Central memory CD4-positive, alpha-beta T cell (primary cell): ENCODE measurements around the gene SLC11A2.
A peak's percentile ranks its signal among the peaks of the same experiment; 100 is the strongest.
"Not testable (repeated sequence)": the region's sequence is repeated elsewhere in the genome, so short reads cannot be mapped to it uniquely, and the experiment has no call there.

Experiments used
- DNase-seq: peaks from one replicate; pipeline ENCODE4 v3.0.0; 2022

Gene SLC11A2

DNA sequence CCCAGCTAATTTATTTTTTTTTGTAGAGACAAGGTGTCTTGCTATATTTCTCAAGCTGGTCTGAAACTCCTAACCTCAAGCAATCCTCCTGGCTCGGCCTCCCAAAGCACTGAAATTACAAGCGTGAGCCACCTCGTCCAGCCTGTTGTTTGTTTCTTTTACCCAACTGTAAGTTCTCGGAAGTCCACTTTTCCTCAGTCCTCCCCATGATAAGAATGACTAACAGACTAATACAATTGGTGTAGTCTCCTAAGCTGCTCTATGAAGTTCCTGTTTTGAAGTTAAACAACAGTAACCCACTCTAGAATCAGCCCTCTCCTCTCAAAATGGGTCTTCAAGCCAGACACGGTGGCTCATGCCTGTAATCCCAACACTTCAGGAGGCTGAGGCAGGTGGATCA lies 37.3 kb downstream of the SLC11A2 start:
- DNase-seq = no peak

DNA sequence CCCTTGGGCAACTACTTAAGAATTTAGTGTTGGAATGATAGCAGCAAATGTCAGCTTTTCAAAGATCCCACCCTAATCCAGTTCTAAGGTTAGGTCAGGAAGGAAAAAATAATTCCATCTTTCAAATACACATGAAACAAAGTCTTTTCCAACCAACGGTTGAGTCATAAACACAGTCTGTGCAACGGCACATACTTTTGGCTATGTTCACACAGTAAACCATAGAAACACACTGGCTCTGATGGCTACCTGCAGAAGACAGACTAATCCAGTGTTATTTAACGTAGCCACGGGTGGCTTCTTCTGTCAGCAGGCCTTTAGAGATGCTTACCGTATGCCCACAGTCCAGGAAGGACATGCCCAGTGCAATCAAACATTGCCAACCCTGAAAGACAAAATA lies 38.1 kb downstream of the SLC11A2 start:
- no peak for DNase-seq

DNA sequence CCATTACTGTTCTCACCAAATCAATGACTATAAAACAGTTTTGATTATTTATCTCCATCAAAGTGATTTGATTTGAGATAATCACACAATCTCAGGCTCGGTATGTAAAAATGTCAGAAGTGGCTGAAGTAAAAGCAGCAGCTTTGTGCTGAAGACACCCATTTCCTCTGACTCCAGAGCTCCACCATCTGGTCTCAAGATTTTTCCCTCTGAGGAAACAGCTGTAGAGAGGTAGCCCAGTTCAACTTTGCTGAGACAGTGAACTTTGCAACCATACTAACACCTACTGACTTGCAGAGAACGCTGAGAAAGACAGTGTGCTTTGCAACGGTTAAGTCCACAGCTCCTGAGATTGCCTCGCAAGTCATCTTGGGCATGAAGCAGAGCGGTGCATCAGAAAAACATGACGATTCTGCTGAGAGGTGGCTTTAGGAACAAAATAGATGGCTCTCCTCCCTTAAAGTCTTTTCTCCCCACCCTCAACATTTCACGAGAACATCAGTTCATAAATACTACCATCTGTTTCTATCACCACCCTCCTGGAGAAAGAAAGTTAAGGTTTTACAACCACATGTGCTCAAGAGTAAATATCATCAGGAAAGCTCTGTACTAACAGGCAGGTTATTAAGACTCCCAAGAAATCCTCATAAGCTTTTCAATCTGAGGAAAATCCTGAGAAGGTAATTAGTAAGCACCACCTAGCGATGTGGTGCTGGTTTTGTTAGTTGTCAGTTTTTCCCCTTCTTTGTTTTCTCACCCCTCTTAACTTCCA lies 39.0 kb downstream of the SLC11A2 start:
- DNase-seq = peak; percentile 9

DNA sequence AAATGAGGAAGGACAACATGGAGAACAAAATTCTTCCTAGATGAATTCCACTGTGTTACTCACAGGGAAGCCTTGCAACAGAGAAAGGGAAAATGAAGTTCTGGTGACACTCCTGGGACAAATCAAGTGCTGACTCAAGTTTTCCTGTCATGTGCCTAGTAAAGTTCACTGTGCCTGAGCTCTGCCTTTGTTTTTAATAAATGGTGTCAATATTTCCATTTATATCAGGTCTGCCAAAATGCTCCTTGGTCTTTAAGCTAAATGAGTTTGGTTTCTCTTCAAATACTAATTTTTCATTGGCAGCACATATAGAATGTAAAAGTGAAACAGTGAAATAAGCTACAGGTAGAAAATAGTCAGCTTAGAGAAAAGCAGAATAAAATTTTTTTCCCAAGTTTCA lies 40.9 kb downstream of the SLC11A2 start:
- no peak for DNase-seq

DNA sequence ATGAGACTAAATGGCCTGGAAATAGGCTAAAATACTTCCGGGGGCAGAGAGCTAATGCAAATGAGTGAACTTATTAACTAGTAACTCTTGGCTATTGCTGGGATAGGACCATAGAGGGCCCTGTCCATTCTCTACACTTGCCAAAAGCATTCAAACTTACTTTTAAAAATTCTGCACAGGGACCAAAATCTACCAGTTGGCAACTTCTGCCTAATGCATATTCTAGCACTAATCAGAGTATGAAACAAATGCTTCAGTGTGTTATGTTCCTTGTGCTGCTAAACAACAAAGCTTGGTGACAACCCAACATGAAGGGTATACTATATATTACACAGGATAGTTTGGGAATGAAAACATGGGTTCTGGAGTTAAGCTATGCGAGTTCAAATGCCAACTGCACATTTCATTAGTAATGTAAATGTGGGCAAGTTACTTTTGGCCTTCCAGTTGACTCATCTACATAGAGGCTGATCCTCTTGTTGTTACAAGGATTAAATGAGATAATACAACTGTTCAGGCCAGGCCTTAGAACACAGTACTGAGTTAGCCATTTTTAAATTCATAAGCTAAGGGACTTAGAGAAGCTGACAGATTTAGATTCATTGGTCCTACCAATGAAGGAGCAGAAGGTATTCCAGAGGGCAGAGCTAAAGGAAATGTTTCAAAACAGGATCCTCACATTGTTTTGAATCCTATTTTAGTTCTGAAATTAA lies 41.4 kb downstream of the SLC11A2 start:
- no peak for DNase-seq

DNA sequence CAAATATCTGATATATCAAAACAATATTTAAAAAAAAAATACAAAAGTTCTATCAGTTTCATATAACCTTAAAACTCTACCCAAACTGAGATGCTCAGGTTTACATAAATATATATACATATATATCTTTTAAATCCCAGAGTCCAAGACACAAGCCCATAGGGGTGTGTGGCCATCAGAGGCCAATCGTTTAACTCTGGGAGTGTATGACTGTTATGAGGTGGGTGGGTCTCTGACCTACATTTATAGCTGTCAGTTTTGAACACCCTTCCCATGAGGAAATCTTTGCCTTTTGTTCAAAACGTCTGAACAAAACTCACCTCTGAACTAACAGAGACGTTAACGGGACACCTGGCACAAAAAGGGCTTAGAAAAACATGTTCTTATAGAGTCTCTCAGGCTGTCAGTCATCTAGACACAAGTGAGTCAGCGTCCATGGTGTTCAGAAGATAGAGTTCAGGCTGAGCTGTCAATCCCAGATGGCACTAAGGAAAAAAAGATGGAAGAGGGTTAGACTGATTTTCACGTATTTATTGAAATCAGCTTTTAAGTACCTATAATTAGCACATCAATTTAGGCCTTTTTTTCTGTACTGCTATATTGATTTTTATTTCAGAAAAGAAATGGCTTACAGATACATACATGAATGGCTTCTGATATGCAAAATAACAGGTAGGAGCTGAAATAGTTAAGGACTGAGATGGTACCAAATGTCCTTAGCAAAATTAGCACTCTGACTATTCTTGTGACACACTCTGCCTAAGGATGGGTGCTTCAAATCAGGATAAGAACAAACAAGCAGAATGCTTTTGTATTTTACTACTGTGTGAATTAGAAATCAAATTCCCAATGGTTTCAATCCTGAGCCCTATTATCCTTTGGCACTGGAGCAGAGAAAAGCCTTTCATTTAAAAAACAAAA lies 44.6 kb downstream of the SLC11A2 start:
- no peak for DNase-seq

DNA sequence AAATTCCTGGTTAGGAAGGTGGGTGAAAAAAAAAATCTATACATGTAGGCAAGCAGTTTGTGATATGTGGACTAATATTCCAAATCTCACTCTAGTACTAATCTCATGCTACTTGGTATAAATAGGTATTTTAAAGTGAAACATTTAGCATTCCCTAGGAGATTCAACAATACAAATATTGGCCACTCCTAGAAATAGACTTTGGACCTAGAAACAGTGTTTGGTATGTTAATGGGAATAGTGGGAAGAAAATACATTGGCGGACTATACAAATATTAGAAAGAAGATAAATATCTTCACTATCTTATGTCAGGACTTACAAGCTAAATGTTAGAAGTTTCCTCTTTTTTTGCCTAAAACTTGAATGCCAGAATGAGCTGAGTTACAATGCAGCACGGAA lies 45.6 kb downstream of the SLC11A2 start:
- no peak for DNase-seq

GRCh38 chr12:50979369-50980052 lies 46.7 kb downstream of the SLC11A2 start:
- no peak for DNase-seq

DNA sequence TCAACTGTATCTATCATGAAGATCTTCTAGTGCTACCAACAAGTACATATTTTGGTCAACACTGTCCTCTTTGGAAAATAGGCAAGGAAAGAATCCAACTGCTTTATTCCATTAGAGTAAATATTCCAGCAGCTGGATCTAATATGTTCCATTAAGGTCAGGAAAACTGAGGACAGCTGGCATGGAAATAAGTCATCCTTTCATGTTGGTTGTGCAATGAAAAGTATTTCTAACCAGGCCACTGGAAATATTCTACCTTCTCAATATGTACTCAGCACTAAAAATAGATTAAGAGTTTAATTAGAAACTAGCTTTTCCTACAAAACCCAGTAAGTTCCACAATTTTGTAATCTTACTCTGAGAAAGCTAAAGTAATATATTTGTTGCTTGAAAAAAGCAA lies 54.2 kb downstream of the SLC11A2 start:
- no peak for DNase-seq

DNA sequence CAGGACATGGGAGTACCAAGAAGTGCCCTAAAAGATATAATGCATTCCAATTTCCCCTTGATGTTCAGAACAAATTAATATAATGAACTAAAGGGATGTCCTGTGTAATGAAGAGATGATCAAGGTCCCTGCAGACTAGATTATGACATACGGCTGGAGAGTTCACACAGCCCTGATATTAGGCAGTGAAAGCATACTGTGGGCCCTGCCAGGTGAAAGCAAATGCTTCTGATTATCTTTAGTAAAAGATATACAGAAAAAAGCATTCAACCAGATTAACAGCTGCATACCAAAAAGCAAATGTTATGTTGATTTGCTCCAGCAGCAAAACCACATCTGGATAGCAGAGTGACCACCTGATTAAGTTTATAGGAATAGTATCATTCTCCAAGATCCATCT lies 61.8 kb downstream of the SLC11A2 start:
- no peak for DNase-seq

- no peak for DNase-seq
These were observed 64.5 kb downstream of the SLC11A2 start for GRCh38 chr12:50961708-50962107.

GRCh38 chr12:50960130-50960529 lies 66.1 kb downstream of the SLC11A2 start:
- DNase-seq = no peak

DNA sequence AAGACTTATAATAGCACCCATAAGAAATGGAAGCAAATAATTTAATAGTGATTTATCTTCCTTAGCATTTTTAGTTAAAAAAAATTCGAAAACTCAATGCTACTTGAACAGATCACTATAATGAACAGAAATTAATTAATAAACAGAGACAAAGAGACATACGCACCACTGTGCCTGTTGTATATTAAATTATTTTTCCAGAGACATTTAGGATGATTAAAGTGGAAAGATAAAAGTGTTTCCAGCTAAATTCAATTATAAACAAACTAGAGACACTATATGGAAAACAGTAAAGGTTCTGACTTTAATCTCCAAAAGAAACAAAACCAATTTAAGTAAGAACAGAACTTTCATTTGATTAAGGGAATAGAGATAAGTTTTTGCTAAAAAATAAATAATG lies 70.5 kb downstream of the SLC11A2 start:
- no peak for DNase-seq

- no peak for DNase-seq
These were observed 70.9 kb downstream of the SLC11A2 start for GRCh38 chr12:50955288-50955687.

- not testable (repeated sequence) for DNase-seq
These were observed 71.4 kb downstream of the SLC11A2 start for GRCh38 chr12:50954789-50955188.

GRCh38 chr12:50953047-50953446 lies 73.1 kb downstream of the SLC11A2 start:
- DNase-seq = no peak

DNA sequence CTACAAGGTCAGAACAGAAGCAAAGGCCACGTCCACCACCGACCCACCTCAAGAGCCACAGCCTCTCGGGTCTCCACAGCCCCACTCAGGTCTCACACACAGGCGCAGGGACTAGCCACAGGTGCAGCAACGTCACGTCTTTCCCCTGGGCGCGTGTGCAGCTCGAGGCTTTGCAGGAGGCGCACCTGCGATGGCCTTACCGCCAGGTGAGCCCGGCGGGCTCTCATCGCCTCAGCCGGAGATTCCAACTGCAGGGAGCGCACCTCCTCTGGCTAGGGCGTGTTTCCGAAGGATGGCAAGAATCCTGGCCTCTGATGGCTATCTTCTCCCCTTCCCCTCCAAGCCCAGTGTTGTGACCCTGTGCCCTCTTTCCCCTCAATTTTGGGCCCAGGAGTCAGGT lies 73.7 kb downstream of the SLC11A2 start, which contains the start of gene HIGD1C:
HIGD1C (plus strand) TSS at position 35 of the 400 bp plus-strand sequence. CDS start 1,455 bp downstream, outside the sequence.
- DNase-seq = no peak

DNA sequence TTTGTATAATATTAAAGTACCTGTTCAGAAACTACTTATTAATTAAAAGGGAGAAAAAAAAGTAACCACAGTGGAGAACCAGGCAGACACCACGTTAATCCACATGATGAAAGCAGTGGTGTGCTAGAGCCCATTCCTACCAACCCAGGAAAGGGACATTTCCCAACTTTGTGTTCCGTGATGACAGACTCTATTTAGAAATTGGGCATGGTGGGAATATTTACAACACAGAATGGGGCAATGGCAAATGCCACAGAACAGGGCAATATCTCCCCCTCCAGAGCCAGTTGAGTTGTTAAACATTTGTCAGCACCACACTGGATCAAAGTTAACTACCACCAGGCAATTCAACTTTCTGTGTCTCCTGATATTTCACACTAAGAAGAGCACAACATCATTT lies 75.1 kb downstream of the SLC11A2 start:
- DNase-seq = no peak

- DNase-seq = no peak
These were observed 76.3 kb downstream of the SLC11A2 start for GRCh38 chr12:50949801-50950302.

DNA sequence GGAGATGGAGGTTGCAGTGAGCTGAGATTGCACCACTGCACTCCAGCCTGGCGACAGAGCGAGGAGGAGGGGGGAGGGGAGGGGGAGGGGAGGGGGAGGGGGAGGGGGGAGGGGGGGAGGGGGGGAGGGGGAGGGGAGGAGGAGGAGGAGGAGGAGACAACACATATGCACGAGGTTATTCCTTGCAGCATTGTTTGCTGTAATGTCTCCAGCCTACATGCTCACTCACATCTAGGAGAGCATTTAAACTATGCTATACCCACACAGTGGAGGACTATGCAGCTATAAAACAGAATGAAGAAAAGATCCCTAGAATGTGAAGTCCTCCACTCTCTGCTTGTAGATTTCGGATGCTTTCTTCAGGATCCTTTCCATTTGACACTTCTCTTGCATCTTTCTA lies 77.4 kb downstream of the SLC11A2 start:
- no peak for DNase-seq

DNA sequence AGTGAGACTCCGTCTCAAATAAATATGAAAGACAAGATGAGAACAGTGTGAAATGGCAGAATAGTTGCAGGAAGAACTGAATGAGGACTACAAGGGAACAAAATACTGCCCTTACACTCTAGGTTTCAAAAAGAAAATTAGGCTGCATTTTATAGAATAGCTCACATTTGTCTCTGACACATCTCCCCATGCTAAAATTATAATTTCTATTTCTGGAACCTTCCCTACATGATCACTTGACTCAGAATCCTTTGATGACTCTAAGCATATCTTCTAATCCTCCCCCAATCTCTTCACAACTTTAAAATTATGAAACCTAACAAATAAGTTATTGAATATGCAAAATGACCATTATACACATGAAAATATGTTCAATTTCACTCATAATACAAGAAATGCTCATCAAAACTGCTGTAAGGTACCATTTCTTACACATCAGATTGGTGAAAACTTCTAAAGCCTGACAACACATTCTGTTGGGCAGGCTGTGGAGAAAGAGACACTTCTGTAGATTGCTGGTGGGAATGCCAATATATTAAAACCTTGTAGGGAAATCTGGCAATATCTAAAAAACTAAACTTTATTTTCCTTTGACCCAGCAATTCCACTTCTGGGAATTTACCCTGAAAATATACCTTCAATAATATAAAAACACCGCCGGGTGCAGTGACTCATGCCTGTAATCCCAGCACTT lies 78.1 kb downstream of the SLC11A2 start:
- DNase-seq = no peak

DNA sequence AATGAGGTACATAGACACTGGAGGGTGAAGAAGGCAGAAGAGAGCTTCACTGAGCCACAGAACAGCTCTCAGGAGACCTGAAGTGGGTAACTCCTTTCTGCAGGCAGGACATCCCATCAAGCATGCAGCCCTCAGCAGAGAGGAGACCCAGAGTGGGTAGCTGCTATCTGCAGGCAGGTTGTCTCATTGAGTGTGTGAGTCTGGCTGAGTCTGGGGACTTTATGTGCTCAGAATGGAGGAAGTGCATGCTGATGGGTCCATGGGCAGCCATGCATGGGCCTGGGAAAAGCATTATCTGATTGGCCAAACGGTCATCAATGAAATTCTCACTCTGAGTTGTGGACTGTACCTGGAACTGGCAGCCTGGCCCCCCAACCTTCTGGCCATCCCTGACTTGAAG lies 88.5 kb downstream of the SLC11A2 start:
- no peak for DNase-seq
